NCI-H748 (cell line): ENCODE results near the gene TAF11.
"Not testable (repeated sequence)": the region's sequence is repeated elsewhere in the genome, so short reads cannot be mapped to it uniquely, and the experiment has no call there.

Source experiments
- DNase-seq: peaks from one replicate; lab custom pipeline; 2025; ENCODE audit not compliant: unreplicated experiment; lab: John Stamatoyannopoulos, UW

The TAF11 gene

GRCh38 chr6:34887753-34888513 is at the start of gene TAF11:
Gene TAF11 (minus strand): TSS chr6:34888042. CDS start chr6:34887957, 85 bp downstream.
- peak; percentile 98 for DNase-seq

GRCh38 chr6:34934516-34934915 is 46.7 kb upstream of the TAF11 start:
- DNase-seq = no peak

- DNase-seq = not testable (repeated sequence)
Measured at GRCh38 chr6:34932202-34932601, 44.4 kb upstream of the TAF11 start.

- DNase-seq = no peak
Measured at GRCh38 chr6:34930221-34930620, 42.4 kb upstream of the TAF11 start.

GRCh38 chr6:34929241-34929978 is 41.6 kb upstream of the TAF11 start:
- no peak for DNase-seq

- no peak for DNase-seq
Measured at GRCh38 chr6:34928695-34929094, 40.9 kb upstream of the TAF11 start.

GRCh38 chr6:34928220-34928619 is 40.4 kb upstream of the TAF11 start:
- DNase-seq = no peak

GRCh38 chr6:34926655-34927054 is 38.8 kb upstream of the TAF11 start:
- no peak for DNase-seq

- no peak for DNase-seq
Measured at GRCh38 chr6:34924831-34925625, 37.2 kb upstream of the TAF11 start.

GRCh38 chr6:34922177-34922663 is 34.4 kb upstream of the TAF11 start:
- DNase-seq = no peak

GRCh38 chr6:34920097-34920496 is 32.3 kb upstream of the TAF11 start:
- no peak for DNase-seq

GRCh38 chr6:34919651-34920050 is 31.8 kb upstream of the TAF11 start:
- no peak for DNase-seq

GRCh38 chr6:34917626-34918285 is 29.9 kb upstream of the TAF11 start:
- DNase-seq = no peak

- DNase-seq = no peak
Measured at GRCh38 chr6:34916348-34916967, 28.6 kb upstream of the TAF11 start.

- DNase-seq = no peak
Measured at GRCh38 chr6:34914358-34914757, 26.5 kb upstream of the TAF11 start.

- DNase-seq = no peak
Measured at GRCh38 chr6:34912715-34913464, 25.0 kb upstream of the TAF11 start.

- no peak for DNase-seq
Measured at GRCh38 chr6:34911822-34912221, 24.0 kb upstream of the TAF11 start.

GRCh38 chr6:34909320-34909883 is 21.6 kb upstream of the TAF11 start:
- no peak for DNase-seq

- DNase-seq = no peak
Measured at GRCh38 chr6:34908194-34908593, 20.4 kb upstream of the TAF11 start.
